NOMO-1 treated with dmso at 0.1 percent for 144 hours (cell line): ENCODE data around the gene MAP3K1.

Source experiments
- DNase-seq: peaks from one replicate; lab custom pipeline; 2025; ENCODE audit not compliant: unreplicated experiment; lab: John Stamatoyannopoulos, UW

MAP3K1 gene

GRCh38 chr5:56900395-56900794, 85.0 kb downstream of the MAP3K1 start:
- DNase-seq = no peak

- DNase-seq = no peak
These were observed 85.7 kb downstream of the MAP3K1 start for GRCh38 chr5:56900858-56901578.

GRCh38 chr5:56908942-56909293, 93.6 kb downstream of the MAP3K1 start:
- peak; percentile 66 for DNase-seq

- peak; percentile 95 for DNase-seq
These were observed 94.2 kb downstream of the MAP3K1 start, which contains the start of gene SETD9 for GRCh38 chr5:56909294-56910209. Gene SETD9, plus strand, starts transcription at chr5:56909596. Its CDS starts 50 bp downstream, at chr5:56909646.

- no peak for DNase-seq
These were observed 95.0 kb downstream of the MAP3K1 start for GRCh38 chr5:56910210-56910965.

- DNase-seq = no peak
These were observed 98.4 kb downstream of the MAP3K1 start for GRCh38 chr5:56913766-56914165.

- DNase-seq = no peak
These were observed 99.3 kb downstream of the MAP3K1 start for GRCh38 chr5:56914678-56915077.

GRCh38 chr5:56917534-56917933, 102.2 kb downstream of the MAP3K1 start:
- DNase-seq = no peak

- DNase-seq = no peak
These were observed 102.7 kb downstream of the MAP3K1 start for GRCh38 chr5:56918054-56918453.

- no peak for DNase-seq
These were observed 104.8 kb downstream of the MAP3K1 start for GRCh38 chr5:56919942-56920662.

GRCh38 chr5:56922922-56923321, 107.6 kb downstream of the MAP3K1 start:
- DNase-seq = no peak

GRCh38 chr5:56934325-56934724, 119.0 kb downstream of the MAP3K1 start:
- no peak for DNase-seq

- no peak for DNase-seq
These were observed 123.5 kb downstream of the MAP3K1 start for GRCh38 chr5:56938858-56939257.

- DNase-seq = no peak
These were observed 126.6 kb downstream of the MAP3K1 start for GRCh38 chr5:56941981-56942380.
